ENCODE data around the gene CABP4. TPM values are rescaled to one million over a fixed set of nuclear protein-coding genes. Genes with fewer than 3 reads are reported as not detected.
"Not testable (repeated sequence)": the region's sequence is repeated elsewhere in the genome, so short reads cannot be mapped to it uniquely, and the experiment has no call there.

Gene CABP4
- total RNA-seq, 1 experiment from 2014 or later = 4.1 TPM

DNA sequence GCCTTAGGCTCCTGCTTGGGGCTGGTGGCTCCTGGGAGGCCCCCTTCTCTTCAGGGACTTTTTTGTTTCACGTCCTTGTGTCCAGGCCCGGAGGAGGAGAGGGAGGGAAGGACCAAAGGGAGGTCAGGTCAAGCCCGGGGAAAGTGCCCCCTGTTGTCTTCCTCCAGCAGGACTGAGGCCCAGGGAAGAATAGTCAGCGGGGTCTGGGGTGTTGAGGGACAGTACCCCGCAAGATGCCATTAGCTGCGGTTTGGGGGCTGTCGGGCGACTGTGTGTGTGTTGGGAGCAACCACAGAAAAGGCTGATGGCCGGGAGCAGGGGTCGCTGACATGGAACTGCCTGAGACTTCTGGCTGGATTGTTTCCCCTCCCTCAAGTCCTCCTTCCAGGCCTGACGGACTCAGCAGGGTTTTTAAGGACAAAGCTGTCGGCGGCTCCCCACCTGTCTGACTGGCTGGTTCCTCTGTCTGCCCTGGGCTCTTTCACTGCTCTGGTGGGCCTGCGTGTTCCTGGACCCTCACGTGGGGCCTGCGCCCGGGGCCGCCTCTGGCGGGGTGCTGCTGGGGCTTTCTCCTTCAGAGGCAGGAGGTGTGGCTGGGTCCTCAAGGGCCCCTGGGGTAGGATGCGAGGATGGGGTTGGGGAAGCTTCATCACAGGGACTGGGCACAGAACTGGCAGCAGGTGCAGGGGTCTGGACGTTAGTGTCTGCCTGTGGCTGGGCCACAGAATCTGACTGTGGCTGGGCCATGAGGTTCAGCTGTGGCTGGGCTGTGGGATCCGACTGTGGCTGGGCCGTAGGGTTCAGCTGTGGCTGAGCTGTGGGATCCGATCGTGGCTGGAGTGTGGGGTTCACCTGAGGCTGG, 4.1 kb upstream of the CABP4 start:
- DNase-seq (ENCODE audit: extremely low read depth, low read depth) = no peak

DNA sequence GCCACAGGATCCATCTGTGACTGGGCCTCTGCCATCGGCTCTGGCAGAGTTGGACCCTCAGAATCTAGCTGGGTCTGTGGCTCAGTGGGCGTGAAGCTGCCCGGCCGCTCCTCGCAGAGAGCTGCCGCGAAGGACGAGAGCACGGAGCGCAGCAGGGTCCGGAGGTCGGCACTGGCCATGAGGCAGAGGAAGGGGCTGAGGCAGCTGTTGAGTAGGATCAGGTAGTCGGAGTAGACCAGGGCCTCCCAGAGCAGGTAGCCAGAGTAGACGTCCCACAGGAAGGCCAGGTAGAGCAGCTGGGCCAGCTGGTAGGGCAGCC, 3.5 kb upstream of the CABP4 start:
- DNase-seq (ENCODE audit: extremely low read depth, low read depth) = no peak

DNA sequence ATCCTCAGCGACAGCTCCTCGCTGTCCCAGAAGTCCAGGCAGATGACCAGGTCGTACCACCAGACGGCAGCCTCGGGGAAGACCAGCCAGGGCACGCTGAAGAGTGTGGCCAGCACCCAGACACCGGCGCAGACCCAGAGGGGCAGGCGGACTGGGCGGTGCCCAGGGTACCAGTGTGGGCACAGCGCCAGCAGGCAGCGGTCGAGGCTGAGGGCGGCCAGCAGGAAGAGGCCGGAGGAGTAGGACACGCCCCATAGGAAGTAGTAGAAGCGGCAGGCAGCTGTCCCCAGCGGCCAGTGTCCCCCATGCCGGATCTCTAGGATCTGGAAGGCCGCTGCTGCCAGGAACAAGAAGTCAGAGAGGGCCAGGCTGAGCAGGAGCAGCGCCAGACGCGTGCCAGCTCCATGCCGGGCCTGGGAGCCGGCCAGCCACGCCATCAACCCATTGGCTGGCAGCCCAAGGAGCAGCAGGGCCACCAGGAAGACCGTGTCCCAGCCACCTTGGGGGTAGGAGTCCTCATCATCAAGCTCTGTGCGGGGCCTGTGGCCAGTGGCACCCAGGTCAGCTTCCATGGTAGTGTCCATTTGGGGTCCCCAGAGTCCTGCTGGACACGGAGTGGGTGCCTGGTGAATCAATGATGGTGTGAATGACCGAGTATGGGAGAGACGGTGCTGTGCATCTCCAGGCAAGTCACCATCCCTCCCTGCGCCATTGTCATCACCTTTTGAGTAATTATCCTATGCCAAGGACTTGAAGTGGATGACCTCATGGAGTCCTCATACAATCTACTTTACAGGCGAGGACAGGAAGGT, 2.8 kb upstream of the CABP4 start, which contains the start of gene GPR152:
Gene GPR152, minus strand, starts transcription at position 589 of the 812 bp plus-strand sequence. Its CDS starts 5 bp downstream, at position 584.
- no peak for DNase-seq (ENCODE audit: extremely low read depth, low read depth)

DNA sequence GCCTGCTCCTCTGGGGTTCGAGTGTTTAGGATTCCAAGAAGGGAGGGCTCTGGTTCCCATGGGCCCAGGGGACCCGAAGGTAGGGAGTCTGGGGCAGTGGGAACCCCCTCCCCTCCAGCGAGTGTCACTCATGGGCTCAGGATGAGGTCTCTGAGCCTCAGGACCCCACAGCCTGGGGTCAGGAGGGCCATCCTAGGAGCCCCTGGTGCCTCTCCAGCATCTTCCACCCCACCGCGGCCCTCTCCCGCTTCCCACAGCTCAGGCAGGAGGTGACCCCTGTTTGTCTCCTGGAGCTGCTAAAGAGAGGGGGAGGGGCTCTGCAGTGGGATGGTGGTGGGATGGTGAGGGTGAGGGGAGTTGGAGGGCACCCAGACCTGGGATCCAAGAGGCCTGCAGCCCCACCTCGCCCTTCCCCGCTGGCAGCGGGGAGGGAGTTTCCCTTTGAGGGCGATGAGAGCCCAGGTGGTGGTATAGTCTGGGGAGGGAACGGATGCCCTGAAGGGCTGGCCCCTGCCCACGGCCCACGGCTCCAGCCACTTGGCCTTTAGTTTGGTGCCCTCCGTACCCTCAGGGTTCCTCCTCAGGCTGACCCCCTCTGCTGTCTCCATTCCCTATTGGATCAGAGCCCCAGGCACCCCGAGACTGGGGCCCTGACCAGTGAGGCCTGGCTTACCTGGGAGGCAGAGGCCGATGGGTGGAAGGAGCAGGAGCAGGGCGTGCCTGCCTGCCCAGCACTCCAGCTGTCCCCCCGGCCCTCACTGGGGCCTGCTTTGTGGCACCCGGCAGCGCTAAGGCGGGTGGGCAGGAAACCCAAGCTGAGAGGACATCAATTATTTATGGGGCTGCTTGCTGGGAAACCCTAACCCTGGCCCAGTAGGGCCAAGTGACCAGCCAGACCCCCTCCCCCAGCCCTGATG, 1.1 kb upstream of the CABP4 start:
- no peak for DNase-seq (ENCODE audit: extremely low read depth, low read depth)

DNA sequence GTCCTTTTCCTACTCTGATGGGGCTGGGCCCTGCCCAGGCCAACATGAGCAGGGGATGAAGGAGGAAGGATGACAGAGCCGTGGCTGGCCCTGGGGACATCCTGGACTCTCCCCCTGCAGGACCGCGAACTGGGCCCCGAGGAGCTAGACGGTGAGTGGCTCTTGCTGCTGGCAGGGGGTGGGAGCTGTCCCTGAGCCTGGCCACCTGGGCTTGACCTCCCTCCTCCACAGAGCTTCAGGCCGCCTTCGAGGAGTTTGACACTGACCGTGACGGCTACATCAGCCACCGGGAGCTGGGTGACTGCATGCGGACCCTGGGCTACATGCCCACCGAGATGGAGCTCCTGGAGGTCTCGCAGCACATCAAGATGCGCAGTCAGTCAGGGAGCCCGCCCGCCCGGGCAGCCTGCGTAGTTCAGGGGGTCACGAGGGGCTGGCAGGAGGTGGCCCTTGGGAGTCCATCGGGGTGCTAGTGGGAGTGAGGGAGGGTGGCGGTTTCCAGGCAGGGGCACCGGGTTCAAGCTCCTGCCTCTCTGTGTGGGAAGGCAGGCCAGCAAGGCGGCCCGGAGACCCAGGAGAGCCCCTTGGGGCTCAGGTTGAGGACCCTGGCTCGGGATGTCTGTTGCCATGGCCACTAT, 1.0 kb downstream of the CABP4 start:
- no peak for DNase-seq (ENCODE audit: extremely low read depth, low read depth)

DNA sequence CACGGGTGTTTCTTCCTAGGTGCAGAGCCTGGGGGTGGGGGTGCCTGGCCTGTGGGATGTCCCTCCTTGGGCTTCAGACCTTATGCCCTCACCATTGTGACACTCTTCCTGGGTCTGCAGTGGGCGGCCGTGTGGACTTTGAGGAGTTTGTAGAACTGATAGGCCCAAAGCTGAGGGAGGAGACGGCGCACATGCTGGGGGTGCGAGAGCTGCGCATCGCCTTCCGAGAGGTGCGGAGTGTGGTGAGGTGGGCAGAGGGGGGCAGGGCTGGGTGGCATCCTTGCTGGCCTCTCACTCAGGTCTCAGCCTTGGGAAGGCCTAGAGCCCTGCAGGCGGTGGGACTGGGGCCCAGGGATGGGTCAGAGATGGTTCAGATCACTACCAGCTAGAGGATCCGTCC, 2.3 kb downstream of the CABP4 start:
- DNase-seq (ENCODE audit: extremely low read depth, low read depth) = no peak

DNA sequence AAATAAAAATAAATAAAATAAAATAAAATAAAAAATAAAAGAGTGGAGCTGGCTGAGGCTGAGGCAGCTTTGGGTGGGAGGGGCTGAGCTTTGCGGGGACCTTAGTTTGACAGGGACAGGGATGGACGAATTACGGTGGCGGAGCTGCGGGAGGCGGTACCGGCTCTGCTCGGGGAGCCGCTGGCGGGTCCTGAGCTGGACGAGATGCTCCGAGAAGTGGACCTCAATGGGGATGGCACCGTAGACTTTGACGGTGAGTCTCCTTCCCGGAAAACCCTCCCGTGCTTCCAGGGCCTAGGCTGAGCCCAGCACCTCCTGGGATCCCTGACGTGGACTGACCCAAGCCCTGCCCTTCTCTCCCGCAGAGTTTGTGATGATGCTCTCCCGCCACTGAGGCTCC, 3.1 kb downstream of the CABP4 start:
- DNase-seq (ENCODE audit: extremely low read depth, low read depth) = no peak

DNA sequence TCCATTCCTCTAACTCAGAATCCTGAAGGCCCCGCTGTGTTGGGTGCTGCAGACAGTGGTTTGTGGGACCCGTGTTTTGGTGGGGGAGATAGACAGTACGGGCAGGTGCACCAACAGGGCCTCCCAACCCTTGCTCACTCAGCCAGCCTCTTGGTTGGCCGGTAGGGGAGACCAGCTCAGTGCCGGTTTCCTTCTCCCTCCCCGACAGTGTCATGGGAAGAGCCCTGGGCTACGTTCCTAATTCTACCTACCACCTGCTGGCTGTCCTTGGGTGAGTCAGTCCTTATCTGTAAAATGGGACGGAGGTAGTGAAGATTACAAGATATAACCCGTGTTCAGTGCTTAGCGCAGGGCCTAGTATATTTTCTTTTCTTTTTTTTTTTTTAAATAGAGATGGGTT, 8.0 kb downstream of the CABP4 start:
- no peak for DNase-seq (ENCODE audit: extremely low read depth, low read depth)

DNA sequence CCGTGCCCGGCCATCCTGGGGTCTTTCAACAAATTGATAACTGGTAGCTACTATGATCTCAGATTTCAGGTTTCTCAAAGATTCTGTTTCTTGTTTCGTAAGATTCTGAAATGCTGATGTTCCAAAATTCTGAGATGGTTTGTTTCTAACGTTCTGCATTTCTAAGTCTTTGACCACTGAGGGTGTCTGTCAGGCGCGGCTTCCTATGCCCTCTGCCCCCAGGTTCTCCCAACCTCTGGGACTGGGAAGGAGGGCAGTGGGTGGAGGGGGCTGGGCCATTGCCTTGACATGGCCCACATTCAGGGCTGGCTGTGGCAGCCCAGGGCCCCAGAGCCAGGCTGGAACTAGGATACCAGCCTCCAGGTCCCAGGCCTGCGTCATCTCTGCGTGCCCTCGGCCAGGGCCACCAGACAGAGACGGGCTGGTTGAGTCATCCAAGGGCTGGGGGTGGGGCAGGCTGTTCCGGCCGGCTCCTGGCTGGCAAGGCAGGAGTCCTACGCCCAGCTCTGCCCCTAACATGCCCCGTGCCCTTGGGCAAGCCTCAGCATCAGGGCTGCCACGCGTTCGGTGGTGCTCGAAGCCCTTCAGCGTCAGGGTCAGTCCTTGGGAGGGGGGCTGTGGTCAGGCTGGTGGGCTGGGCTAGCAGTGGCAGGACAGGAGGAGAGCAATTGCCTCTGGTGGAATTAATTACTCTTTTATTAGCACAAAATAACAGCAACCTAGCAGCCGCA, 8.7 kb downstream of the CABP4 start:
- peak; percentile 87 for DNase-seq (ENCODE audit: extremely low read depth, low read depth)

DNA sequence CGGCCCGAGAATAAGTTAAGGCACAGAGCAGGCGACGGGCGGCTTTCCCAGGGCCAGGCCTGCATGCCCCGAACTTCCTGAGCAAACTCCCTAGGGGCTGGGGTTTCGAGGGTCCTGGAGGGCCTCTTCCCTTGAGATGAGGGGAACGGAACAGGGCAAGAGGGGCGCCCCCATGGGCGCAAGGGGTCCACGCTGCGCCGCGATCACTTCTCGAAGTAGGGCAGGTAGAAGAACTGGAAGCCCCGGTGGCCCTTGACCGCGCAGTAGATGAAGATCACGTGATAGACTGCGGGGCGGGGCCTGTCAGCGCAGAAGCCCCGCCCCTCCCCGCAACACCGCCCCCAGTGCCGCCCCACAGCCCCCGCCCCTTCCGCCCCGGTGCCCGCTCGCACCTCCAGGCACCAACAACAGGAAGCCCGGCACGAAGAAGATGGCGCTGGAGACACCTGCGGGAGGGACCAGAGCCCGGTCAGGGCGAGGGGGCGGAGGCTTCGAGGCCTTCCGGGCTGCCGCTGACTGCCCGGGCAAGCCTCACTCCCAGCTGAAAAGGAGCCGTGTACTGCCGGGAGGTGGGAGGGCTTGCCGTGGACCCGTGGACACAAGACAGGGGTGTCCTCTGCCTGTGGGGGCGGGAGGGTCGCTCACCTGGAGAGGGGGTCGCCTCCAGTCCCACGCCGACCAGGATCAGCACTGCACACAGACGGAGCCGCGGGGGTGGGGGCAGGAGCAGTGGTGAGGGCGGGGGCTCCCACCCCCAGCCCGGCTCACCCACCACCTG, 9.4 kb downstream of the CABP4 start:
- peak; percentile 75 for DNase-seq (ENCODE audit: extremely low read depth, low read depth)

DNA sequence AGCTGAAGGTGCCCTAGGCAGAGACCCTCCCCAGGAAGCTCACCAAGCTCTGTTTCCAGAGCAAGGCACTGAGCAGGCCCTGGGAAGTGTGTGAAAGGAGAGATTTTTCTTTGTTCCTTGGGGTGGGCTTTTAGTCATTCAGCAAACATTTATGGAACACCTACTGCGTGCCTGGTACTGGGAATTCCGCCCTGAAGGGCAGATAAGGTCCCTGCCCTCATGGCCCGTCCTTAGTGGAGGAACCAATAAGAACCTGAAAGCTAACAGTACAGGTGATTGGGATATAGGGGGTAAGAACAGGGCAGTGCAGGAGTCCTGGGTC, 10.0 kb downstream of the CABP4 start:
- DNase-seq (ENCODE audit: extremely low read depth, low read depth) = no peak

DNA sequence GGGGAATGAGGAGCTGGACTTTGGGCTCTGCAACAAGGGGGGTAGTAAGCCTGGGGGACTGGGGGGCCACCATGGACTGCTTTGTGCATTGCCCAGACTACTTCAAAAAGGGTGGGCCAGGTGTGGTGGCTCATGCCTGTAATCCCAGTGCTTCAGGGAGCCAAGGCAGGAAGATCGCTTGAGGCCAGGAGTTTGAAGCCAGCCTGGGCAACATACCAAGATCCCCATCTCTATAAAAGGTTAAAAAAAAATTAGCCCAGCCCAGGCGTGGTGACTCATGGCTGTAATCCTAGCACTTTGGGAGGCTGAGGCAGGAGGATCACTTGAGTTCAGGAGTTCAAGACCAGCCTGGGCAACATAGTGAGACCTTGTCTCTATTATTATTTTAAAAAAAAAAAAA, 10.4 kb downstream of the CABP4 start:
- DNase-seq (ENCODE audit: extremely low read depth, low read depth) = not testable (repeated sequence)

DNA sequence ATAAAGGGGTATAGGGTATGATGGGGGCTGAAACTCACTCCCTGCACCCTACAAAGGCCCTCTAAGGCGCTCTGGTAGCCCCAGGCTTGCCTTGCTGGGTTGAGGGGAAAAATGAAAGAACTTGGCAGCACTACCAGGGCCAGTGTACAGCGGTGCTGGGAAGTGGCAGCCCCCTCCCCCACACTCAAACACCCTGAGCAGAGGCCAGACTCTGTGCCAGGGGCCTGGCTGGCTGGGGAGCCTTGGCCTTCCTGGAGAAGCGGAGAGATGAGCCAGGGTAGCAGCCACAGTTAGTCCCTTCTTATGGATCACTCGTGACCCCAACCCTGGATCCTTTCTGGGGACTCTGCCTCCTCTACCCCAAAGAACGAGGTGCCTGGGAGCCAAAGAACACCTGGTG, 11.2 kb downstream of the CABP4 start:
- DNase-seq (ENCODE audit: extremely low read depth, low read depth) = no peak

DNA sequence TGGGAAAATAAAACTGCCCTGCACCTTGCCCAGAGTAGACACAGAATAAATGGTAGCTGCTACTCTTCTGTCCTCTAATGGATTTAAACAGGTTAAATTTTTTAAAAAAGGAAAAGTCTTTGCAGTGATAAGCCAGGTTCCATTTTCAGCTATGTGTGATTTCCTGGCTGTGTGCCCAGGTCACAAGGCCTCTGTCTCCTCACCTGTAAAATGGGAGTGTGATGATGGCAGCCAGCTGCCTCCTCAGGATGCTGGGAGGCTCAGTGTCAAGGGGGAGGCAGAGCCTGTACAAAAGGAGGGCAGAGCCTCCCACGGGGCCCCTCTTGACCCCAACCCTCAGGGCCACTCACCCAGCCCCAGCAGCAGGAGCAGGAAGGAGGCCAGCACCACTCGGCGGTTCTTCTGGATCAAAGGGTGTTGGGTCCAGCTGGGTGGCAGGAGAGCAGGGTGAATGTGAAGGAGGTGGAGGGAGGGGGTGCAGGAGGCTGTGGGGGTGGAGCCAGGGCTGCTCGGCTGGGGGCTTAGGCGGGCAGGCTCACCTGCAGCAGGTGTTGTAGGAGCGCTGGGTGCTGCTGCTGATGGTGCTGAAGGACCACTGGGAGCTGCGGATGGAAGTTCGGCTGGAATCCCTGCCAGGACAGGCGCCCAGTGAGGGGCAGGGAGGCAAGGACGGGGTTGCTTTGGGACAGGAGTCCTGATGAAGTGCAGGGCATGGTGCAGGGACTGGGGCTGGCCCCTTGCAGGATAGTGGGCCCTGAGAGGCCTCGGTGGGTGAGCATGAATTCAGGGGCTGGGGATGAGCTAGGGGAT, 12.0 kb downstream of the CABP4 start:
- no peak for DNase-seq (ENCODE audit: extremely low read depth, low read depth)

DNA sequence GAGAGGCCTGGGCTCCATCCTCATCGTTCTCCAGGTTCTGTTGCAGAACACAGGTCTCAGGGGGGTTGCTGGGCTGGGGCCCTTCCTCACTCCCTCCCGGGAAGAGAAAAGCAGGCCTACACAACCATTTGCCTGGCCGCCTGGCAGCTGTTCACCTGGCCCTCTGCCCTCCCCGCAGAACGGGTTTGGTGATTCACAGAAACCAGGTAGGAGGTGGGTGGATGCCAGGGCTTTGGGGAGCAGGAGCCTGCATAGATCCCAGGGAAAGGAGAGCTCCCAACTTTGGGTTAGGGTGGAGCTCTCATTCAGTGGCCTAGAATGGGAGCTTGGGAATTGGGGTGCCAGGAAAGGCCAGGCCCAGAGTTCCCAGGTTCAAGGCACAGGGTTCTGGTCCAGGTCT, 12.9 kb downstream of the CABP4 start:
- no peak for DNase-seq (ENCODE audit: extremely low read depth, low read depth)

DNA sequence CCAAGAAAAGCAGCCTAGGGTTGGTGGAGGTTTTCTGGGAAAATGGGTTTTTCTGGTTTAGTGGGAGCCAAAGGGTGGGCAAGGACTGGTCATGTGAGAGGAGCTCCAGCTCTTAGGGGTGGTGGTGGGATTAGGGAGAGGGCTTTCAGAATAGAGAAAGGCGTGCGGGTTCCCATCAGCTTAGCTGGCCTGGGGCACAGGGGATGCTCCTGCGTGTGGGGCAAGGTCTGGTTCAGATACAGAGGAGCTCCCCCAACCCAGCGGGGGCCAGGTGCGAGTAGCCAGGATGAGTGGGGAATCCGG, 13.3 kb downstream of the CABP4 start:
- no peak for DNase-seq (ENCODE audit: extremely low read depth, low read depth)

DNA sequence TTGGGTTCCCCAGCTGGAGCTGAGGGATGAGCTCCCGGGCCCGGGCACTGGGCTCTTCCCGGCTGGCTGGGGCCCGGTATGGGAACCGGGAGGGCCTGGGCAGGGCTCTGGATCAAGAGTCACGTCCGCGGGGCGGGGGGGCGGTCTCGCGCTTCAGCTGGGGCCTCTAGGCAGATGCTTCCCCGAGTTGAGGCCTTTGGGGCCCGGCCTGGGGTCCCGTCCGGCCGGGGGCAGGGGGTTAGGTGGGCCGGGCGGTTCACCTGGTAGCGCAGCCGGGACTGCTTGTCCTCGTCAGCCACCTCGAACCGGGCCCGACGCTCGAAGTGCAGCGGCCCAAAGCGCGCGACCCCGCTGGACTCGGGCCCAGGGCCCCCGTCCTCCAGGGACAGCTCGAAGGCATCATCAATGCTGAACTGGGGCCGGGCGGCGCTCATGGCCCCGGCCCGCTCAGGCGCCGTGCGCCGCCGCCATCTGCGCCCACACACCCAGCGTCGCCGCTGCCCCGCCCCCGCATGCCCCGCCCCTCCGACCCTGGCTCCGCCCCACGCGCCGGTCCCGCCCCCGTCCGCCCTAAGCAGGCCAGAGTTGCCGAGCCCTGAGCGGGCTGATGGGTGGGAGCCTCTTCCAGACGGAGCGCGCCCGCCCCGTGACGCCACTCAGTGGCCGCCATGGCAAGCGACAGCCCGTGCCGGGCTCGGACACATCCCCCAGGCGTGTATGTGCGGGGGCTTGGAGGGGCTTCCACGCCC, 13.8 kb downstream of the CABP4 start, which contains the start of gene TMEM134:
Gene TMEM134, minus strand, starts transcription at position 493 of the 749 bp plus-strand sequence. Its CDS starts 59 bp downstream, at position 434.
- peak; percentile 80 for DNase-seq (ENCODE audit: extremely low read depth, low read depth)

DNA sequence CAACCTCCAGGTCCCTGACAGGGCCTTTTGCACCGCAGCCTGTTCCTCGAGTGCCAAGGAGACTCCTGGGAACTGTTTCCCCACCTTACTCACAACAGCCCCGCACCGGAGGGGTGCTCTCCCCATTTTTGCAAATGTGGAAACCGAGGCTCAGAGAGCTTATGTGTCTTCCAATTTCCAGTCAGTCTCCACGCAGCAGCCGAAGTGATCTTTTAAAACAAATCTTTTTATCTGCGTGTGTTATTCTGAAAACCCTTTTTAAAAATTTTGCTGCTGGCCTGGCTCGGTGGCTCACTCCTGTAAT, 14.3 kb downstream of the CABP4 start:
- DNase-seq (ENCODE audit: extremely low read depth, low read depth) = no peak

All from NCI-H460 (cell line).